Activated naive CD8-positive, alpha-beta T cell (primary cell): ENCODE results near the gene STOX1.
"Not testable (repeated sequence)": the region's sequence is repeated elsewhere in the genome, so short reads cannot be mapped to it uniquely, and the experiment has no call there.

ENCODE experiments used
- H3K27ac Mint-ChIP-seq: one replicate; pipeline ENCODE4 v1.8.0; 2021; ENCODE audit warnings: mixed read lengths
- H3K27me3 Mint-ChIP-seq: one replicate; pipeline ENCODE4 v1.8.0; 2021; ENCODE audit warnings: mixed read lengths
- H3K36me3 Mint-ChIP-seq: one replicate; pipeline ENCODE4 v1.8.0; 2021; ENCODE audit warnings: mixed read lengths
- H3K4me1 Mint-ChIP-seq: one replicate; pipeline ENCODE4 v1.8.0; 2021; ENCODE audit warnings: low read depth, mixed read lengths
- H3K4me3 Mint-ChIP-seq: one replicate; pipeline ENCODE4 v1.8.0; 2021; ENCODE audit warnings: mild to moderate bottlenecking, mixed read lengths
- H3K9me3 Mint-ChIP-seq: one replicate; pipeline ENCODE4 v1.8.0; 2021; ENCODE audit warnings: low read depth, mixed read lengths

The STOX1 gene

DNA sequence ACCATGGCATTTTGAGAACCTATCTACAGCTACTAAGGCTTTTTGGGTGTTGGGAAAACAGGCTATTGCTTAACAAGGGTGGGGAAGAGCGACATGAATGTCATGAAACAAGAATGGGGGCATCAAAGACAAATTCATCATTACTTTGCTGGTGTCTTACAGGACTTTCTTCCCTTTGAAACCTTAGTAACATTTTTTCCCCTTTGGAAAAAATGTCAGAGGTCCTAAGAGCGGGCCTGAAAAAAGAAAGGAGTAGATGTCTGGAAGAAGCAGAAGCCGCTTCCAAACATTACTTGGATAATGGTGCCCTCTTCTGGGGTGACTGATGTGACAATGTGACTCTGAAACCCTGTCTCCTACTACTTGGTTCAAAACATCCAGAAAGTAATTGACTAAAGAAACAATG is 70.0 kb downstream of the STOX1 start:
- H3K4me1 Mint-ChIP-seq: peaks cover 20% of the 10 kb centered on the region
- peaks cover under 1% of the 10 kb centered on the region for H3K36me3 Mint-ChIP-seq
- H3K27me3 Mint-ChIP-seq: no peaks in the 10 kb centered on the region
- no peaks in the 10 kb centered on the region for H3K9me3 Mint-ChIP-seq
- no peak overlapping the region for H3K27ac Mint-ChIP-seq
- H3K4me3 Mint-ChIP-seq: no peak overlapping the region

DNA sequence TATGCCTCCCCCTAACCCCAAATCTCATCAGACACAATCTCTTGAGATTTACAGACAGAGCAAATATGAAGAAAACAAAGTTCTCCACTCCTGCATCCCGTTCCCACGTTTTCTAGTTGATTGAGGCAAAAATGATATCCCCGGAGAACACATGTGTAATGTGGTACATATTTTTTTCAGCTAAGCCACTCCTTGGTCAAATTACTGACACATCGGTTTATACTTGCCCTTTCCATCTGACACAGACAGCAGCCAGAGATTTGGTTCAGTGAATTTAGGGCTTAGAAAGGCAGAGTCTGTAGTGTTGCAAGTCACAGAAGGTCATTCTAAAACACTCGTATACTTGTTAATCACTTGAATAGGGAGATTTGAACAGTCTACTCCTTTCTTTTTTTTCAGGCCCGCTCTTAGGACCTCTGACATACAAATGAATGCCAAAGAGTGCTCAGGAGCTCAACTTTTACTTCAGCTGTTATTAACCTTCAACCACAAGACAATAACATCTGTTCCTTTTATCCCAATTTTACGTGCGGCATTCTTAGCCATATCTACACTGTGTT is 71.9 kb downstream of the STOX1 start:
- H3K27me3 Mint-ChIP-seq: no peaks in the 10 kb centered on the region
- peak overlapping the region; percentile 3 for H3K4me3 Mint-ChIP-seq
- H3K27ac Mint-ChIP-seq: peak overlapping the region; percentile 55
- H3K36me3 Mint-ChIP-seq: peaks cover 8% of the 10 kb centered on the region
- no peaks in the 10 kb centered on the region for H3K9me3 Mint-ChIP-seq
- peaks cover 32% of the 10 kb centered on the region for H3K4me1 Mint-ChIP-seq

DNA sequence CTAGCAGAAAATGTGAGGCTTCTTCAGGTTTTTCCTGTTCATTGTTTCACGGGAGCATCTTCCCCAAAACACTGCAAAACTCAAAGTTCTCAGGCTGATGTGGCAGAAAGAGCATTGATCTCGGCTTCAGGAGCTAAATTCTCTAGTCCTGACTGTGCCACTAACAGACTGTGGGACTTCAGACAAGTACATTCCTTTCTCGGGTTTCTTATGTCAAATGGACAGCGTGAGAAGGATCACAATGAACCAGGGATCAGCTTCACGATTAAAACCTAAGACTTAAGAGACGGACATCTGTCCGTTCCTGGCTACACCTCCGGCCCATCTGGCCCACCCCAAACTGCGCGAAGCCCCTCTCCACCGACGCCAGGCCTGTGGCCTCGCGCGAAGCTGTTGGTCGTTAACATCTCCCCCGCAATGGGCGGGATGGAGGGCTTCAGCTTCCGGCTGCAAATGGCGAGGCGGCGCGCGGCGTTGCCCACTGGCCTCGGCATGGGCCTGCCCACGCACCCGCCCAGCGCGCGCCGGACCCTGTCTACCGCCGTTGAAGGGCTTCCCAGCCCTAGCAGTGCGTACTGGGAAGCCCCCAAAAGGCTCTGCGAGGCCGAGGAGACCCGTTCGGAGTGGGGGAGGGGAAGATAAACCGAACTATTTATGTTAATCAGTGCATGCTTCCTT is 73.2 kb downstream of the STOX1 start:
- Mint-ChIP-seq H3K27ac (peak overlapping the region; percentile 97), H3K9me3 (no peaks in the 10 kb centered on the region), H3K4me3 (peak overlapping the region; percentile 97), H3K4me1 (peaks cover 44% of the 10 kb centered on the region), H3K36me3 (peaks cover 9% of the 10 kb centered on the region), H3K27me3 (no peaks in the 10 kb centered on the region)

DNA sequence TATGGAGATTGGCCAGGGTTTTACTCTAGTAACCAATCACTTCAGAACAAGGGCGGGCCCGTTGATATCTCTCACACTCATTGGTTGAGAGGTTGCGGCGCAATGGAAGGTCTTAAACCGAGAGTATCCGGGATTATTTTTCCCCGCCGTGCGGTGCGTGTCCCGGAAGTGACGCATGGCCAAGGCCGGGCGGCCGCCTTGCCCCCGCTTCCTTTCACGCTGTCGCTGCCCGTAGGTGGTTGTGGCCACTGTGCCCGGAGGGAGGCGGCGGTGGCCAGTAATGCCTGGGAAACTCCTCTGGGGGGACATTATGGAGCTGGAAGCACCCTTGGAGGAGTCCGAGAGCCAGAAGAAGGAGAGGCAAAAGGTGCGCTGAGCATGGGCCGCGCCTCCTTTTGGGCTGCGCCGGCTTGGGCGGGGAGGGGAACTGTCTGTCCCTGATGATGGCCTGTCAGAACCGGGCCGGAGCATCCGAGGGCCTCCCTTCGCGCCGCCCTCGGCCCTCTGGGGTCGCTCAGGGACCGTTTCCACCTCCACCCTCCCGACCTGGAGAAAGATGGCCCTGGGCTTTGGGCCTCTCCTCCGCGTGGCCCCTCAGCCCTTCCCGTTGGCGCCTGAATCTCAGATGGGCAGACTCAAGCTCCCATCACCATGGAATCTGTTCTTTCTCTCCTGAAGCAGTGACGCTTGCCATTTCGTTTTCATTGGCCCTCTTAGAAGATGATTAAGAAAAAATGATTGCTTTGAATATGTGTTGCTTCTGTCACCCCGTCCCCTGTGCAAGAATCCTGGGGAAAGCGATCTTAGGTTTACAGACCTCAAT is 74.0 kb downstream of the STOX1 start, which contains the start of gene DDX50:
Gene DDX50, plus strand, starts transcription at position 211 of the 823 bp plus-strand sequence. Its CDS starts 70 bp downstream, at position 281.
- Mint-ChIP-seq H3K9me3 (no peaks in the 10 kb centered on the region), H3K4me1 (peaks cover 47% of the 10 kb centered on the region), H3K27me3 (no peaks in the 10 kb centered on the region), H3K4me3 (peak within 1 kb of the TSS; percentile 97), H3K36me3 (peaks cover 9% of the 10 kb centered on the region), H3K27ac (peak within 1 kb of the TSS; percentile 97)

DNA sequence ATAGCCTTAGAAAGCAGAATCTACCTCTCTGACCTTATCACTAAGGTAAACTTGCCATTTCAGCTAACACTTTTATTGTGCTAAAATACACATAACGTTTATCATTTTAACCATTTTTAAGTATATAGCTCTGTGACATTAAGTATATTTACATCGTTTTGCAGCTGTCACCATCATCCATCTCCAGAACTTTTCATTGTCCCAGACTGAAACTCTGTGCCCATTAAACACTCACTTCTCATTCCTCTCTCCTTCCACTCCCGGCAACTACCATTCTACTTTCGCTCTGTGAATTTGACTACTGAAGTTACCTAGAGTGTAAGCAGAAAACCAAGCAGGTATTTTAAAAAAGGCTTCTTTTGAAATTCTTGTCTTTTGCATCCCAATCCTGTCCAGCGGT is 75.1 kb downstream of the STOX1 start:
- H3K9me3 Mint-ChIP-seq: no peaks in the 10 kb centered on the region
- H3K4me3 Mint-ChIP-seq: peak overlapping the region; percentile 97
- H3K27ac Mint-ChIP-seq: peak overlapping the region; percentile 97
- no peaks in the 10 kb centered on the region for H3K27me3 Mint-ChIP-seq
- peaks cover 12% of the 10 kb centered on the region for H3K36me3 Mint-ChIP-seq
- peaks cover 54% of the 10 kb centered on the region for H3K4me1 Mint-ChIP-seq

DNA sequence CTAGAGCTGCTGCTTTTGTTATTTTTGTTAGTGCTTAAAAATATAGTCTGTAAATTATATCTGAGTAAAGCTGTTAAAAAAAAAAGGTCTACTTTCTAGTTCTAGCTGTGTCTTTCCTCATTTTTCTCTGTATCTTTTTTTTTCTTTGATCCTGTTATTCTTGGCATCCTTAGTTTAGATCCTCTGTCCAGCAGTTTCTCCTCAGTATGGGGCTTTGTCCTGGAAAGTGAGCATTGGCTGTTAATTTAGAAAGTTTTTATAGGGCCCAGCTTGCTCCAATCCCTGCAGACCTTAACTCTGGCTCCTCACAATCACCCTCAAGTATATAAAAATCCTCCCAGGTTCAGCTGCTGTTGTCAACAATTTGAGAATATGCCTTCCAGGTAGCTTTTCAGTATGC is 97.3 kb downstream of the STOX1 start:
- Mint-ChIP-seq H3K4me3 (no peak overlapping the region), H3K27ac (peak overlapping the region; percentile 3), H3K4me1 (peaks cover 8% of the 10 kb centered on the region), H3K36me3 (peaks cover 5% of the 10 kb centered on the region), H3K27me3 (no peaks in the 10 kb centered on the region), H3K9me3 (no peaks in the 10 kb centered on the region)

DNA sequence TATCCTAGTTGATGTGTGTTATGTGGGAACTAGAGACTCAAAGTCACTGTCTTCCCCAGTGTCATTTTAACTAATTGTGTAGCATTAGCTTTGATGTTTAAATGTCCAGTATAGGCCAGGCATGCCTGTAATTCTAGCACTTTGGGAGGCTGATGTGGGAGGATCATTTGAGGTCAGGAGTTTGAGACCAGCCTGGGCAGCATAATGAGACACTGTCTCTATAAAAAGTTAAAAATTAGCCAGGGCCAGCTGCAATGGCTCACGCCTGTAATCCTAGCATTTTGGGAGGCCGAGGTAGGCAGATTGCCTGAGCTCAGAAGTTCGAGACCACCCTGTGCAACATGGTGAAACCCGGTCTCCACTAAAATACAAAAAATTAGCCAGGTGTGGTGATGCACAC is 98.2 kb downstream of the STOX1 start:
- H3K27ac Mint-ChIP-seq: no peak overlapping the region
- peaks cover 5% of the 10 kb centered on the region for H3K36me3 Mint-ChIP-seq
- H3K4me3 Mint-ChIP-seq: no peak overlapping the region
- H3K9me3 Mint-ChIP-seq: no peaks in the 10 kb centered on the region
- H3K4me1 Mint-ChIP-seq: peaks cover 8% of the 10 kb centered on the region
- no peaks in the 10 kb centered on the region for H3K27me3 Mint-ChIP-seq

DNA sequence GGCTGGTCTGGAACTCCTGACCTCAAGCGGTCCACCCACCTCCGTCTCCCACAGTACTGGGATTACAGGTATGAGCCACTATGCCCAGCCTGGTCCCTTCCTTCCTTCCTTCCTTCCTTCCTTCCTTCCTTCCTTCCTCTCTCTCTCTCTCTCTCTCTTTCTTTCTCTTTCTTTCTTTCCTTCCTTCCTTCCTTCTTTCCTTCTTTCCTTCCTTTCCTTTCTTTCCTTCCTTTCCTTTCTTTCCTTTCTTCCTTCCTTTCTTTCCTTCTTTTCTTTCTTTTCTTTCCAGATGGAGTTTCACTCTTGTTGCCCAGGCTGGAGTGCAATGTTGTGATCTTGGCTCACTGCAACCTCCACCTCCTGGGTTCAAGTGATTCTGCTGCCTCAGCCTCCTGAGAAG is 101.8 kb downstream of the STOX1 start:
- H3K36me3 Mint-ChIP-seq, H3K27me3 Mint-ChIP-seq, H3K4me1 Mint-ChIP-seq, H3K4me3 Mint-ChIP-seq, H3K9me3 Mint-ChIP-seq, H3K27ac Mint-ChIP-seq: not testable (repeated sequence)

DNA sequence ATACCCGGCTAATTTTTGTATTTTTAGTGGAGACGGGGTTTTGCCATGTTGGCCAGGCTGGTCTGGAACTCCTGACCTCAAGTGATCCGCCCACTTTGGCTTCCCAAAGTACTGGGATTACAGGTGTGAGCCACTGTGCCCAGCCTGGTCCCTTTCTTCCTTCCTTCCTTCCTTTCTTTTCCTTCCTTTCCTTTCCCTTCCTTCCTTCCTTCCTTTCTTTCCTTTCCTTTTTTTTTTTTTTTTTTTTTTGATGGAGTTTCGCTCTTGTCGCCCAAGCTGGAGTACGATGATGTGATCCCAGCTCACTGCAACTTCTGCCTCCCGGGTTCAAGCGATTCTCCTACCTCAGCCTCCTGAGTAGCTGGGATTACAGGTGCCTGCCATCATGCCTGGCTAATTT is 102.6 kb downstream of the STOX1 start:
- H3K27me3 Mint-ChIP-seq, H3K4me3 Mint-ChIP-seq, H3K9me3 Mint-ChIP-seq, H3K27ac Mint-ChIP-seq, H3K4me1 Mint-ChIP-seq, H3K36me3 Mint-ChIP-seq: not testable (repeated sequence)

DNA sequence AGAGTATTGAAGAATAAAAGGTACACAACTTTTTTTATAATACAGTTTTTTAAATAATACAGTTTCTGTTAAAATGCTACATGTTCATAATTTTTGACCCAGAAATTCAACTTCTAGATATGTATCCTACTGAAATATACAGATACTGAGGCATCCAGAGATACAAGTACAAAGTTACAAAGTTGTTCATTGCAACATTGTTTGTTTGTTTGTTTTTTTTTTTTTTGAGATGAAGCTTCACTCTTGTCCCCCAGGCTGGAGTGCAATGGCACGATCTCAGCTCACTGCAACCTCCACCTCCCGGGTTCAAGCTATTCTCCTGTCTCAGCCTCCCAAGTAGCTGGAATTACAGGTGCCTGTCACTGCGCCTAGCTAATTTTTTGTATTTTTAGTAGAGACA is 105.5 kb downstream of the STOX1 start:
- H3K4me3 Mint-ChIP-seq, H3K27ac Mint-ChIP-seq, H3K9me3 Mint-ChIP-seq, H3K27me3 Mint-ChIP-seq, H3K36me3 Mint-ChIP-seq, H3K4me1 Mint-ChIP-seq: not testable (repeated sequence)

DNA sequence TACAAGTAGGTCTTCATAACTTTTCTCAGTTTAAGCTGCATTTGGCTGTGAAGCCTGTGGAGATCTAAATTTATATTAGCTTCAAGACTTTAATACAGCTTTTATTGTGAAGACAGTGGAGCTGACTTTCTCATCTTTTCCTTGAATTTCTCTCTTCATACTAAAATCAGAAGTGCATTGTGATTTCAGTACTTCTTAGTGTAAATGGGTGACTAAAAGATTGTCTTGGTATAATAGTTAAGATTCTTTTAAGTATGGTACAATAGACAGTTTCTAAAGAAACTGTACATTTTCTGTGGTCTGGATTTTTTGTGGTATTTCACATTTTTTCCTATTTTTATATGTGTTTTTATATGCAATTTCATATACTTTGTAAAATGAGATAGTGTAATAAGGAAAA is 107.7 kb downstream of the STOX1 start:
- peaks cover 4% of the 10 kb centered on the region for H3K4me1 Mint-ChIP-seq
- H3K9me3 Mint-ChIP-seq: no peaks in the 10 kb centered on the region
- H3K4me3 Mint-ChIP-seq: no peak overlapping the region
- H3K36me3 Mint-ChIP-seq: peaks cover 10% of the 10 kb centered on the region
- no peaks in the 10 kb centered on the region for H3K27me3 Mint-ChIP-seq
- peak overlapping the region; percentile 54 for H3K27ac Mint-ChIP-seq

DNA sequence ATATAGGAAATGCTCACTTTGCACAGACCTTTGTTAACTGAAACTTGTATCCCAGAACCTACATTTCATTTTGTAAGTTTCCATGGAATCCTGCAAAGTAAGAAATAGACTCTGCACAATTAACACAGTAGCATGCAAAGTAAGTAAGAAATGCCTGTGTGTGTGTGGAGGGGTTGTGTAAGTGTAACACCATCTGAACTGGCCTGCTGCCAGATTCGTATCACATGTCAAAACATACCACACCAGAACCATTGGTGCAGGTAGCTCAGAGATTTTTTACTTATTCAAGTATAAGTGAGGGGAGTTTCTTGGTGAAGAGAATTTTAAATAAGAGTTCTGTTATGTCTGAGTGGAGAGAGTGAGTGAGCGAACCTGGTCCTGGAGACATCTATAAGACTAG is 110.8 kb downstream of the STOX1 start:
- Mint-ChIP-seq H3K9me3 (no peaks in the 10 kb centered on the region), H3K27me3 (no peaks in the 10 kb centered on the region), H3K4me1 (peaks cover 4% of the 10 kb centered on the region), H3K27ac (no peak overlapping the region), H3K4me3 (no peak overlapping the region), H3K36me3 (peaks cover 5% of the 10 kb centered on the region)

DNA sequence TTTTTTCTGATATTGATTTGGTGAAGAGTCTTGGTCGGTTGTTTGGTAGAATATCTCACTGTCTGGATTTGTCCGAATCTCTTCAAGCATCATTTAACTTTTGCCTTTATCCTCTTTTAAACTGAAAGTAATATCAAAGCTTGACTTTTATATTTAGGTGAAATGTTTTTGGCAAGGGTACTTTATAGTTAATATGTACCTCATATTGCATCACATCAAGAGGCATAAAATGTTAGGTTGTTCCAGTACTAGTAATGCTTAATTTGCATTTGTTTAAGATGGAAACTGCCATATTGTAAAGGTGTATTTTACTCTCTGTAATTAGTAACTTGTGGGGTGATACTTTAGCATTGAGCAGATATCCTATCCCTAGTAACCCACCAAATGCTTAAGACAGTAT is 111.6 kb downstream of the STOX1 start:
- Mint-ChIP-seq H3K4me1 (peaks cover 4% of the 10 kb centered on the region), H3K4me3 (no peak overlapping the region), H3K36me3 (peaks cover 5% of the 10 kb centered on the region), H3K9me3 (no peaks in the 10 kb centered on the region), H3K27ac (peak overlapping the region; percentile 50), H3K27me3 (no peaks in the 10 kb centered on the region)

DNA sequence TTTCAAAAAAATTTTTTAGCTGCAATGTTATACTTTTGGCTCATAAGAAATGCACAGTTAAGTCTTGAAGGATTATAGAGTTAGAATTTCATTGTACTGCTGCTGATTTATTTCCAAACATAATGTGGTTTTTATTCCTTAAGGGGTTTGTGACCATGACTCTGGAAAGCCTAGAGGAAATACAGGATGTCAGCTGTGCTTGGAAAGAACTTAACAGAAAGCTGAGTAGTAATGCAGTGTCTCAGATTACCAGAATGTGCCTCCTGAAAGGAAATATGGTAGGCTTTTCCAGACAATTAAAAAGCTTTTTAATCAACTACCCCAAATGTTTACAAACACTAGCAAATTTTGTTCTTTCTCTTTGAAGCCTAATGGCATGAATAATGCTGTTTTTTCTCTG is 113.6 kb downstream of the STOX1 start:
- H3K36me3 Mint-ChIP-seq, H3K27ac Mint-ChIP-seq, H3K27me3 Mint-ChIP-seq, H3K4me3 Mint-ChIP-seq, H3K9me3 Mint-ChIP-seq, H3K4me1 Mint-ChIP-seq: not testable (repeated sequence)
